Neutrophil (primary cell): ENCODE data around the gene ERICH6.

ENCODE experiments used
- H3K27ac ChIP-seq: fragments of 200-600 bp; sonication (generic); 2 replicates; pipeline ENCODE4 v1.5.1; 2016; ENCODE audit warnings: mild to moderate bottlenecking, moderate library complexity
- H3K27me3 ChIP-seq: fragments of 200-600 bp; sonication (generic); 2 replicates; pipeline ENCODE4 v1.6.0; 2016; ENCODE audit warnings: mild to moderate bottlenecking
- H3K36me3 ChIP-seq: fragments of 200-600 bp; sonication (generic); 2 replicates; pipeline ENCODE4 v1.5.1; 2017
- H3K4me1 ChIP-seq, 2 experiments: fragments of 200-600 bp in 1 of 2; sonication (generic) in 1 of 2; 1 replicate in 1 of 2; 2 replicates in 1 of 2; pipeline versions ENCODE4 v1.5.1 to v1.6.1; 2013 to 2016; ENCODE audit warnings: low read depth in 1 of 2, low read length in 1 of 2, mild to moderate bottlenecking in 1 of 2, moderate library complexity in 1 of 2; ENCODE audit not compliant: control insufficient read depth in 1 of 2, insufficient read depth in 1 of 2
- H3K4me3 ChIP-seq, 2 experiments: fragments of 200-600 bp in 1 of 2; sonication (generic) in 1 of 2; 1 replicate in 1 of 2; 2 replicates in 1 of 2; pipeline ENCODE4 v1.5.1; 2013 to 2016; ENCODE audit warnings: low read depth in 1 of 2, low read length in 1 of 2, mild to moderate bottlenecking in 1 of 2, moderate library complexity in 1 of 2
- H3K9me3 ChIP-seq: fragments of 200-600 bp; sonication (generic); 2 replicates; pipeline ENCODE4 v1.5.1; 2016
- CTCF ChIP-seq: fragments of 200-600 bp; sonication (generic); IDR thresholded peaks from 2 replicates; pipeline ENCODE4 v1.5.1; 2016; ENCODE audit warnings: antibody characterized with exemption

Gene ERICH6

GRCh38 chr3:150703756-150704344 lies at the start of gene ERICH6:
TSS of gene ERICH6 (minus strand) at chr3:150703920. CDS start at chr3:150703898, 22 bp downstream.
- H3K4me3 ChIP-seq: peak within 1 kb of the TSS; percentile 75 to 76
- H3K36me3 ChIP-seq: no peaks in the 10 kb centered on the region
- TF ChIP-seq CTCF: peak; percentile 40
- H3K27ac ChIP-seq: peak within 1 kb of the TSS; percentile 74
- peaks cover 22% of the 10 kb centered on the region for H3K27me3 ChIP-seq
- peaks cover 4 to 8% of the 10 kb centered on the region in 2 experiments for H3K4me1 ChIP-seq
- H3K9me3 ChIP-seq: no peaks in the 10 kb centered on the region

- Histone ChIP-seq H3K4me1 (peaks cover 25 to 37% of the 10 kb centered on the region in 2 experiments), H3K4me3 (no peak overlapping the region), H3K27ac (no peak overlapping the region), H3K27me3 (no peaks in the 10 kb centered on the region), H3K9me3 (no peaks in the 10 kb centered on the region), H3K36me3 (peaks cover 7% of the 10 kb centered on the region)
- TF ChIP-seq CTCF: no peak
These were observed 48.1 kb upstream of the ERICH6 start for GRCh38 chr3:150751781-150752263.

GRCh38 chr3:150749255-150749654 lies 45.5 kb upstream of the ERICH6 start:
- Histone ChIP-seq H3K36me3 (peaks cover 7% of the 10 kb centered on the region), H3K27me3 (no peaks in the 10 kb centered on the region), H3K9me3 (no peaks in the 10 kb centered on the region), H3K4me1 (peaks cover 13 to 23% of the 10 kb centered on the region in 2 experiments), H3K27ac (no peak overlapping the region), H3K4me3 (no peak overlapping the region)
- TF ChIP-seq CTCF: no peak

- Histone ChIP-seq H3K9me3 (no peaks in the 10 kb centered on the region), H3K27me3 (no peaks in the 10 kb centered on the region), H3K4me1 (peaks cover 13 to 23% of the 10 kb centered on the region in 2 experiments), H3K36me3 (peaks cover 7% of the 10 kb centered on the region), H3K4me3 (no peak overlapping the region), H3K27ac (peak overlapping the region; percentile 28)
- no peak for TF ChIP-seq CTCF
These were observed 44.9 kb upstream of the ERICH6 start for GRCh38 chr3:150748684-150749047.

GRCh38 chr3:150747886-150748683 lies 44.4 kb upstream of the ERICH6 start:
- H3K27ac ChIP-seq: peak overlapping the region; percentile 28
- peaks cover 13 to 23% of the 10 kb centered on the region in 2 experiments for H3K4me1 ChIP-seq
- H3K36me3 ChIP-seq: peaks cover 5% of the 10 kb centered on the region
- H3K4me3 ChIP-seq: no peak overlapping the region
- no peak for TF ChIP-seq CTCF
- H3K9me3 ChIP-seq: no peaks in the 10 kb centered on the region
- no peaks in the 10 kb centered on the region for H3K27me3 ChIP-seq
